Measurements from ENCODE around the gene OTOGL.

Gene OTOGL

GRCh38 chr12:80193865-80194264, 94.5 kb downstream of the OTOGL start:
- Histone ChIP-seq H3K27ac (ENCODE audit: poor library complexity, severe bottlenecking) (no peak overlapping the region), H3K9me3 (ENCODE audit: severe bottlenecking) (no peaks in the 10 kb centered on the region), H3K4me3 (ENCODE audit: severe bottlenecking) (no peak overlapping the region), H3K27me3 (ENCODE audit: insufficient read depth, poor library complexity, severe bottlenecking) (no peaks in the 10 kb centered on the region), H3K36me3 (ENCODE audit: low read depth) (no peaks in the 10 kb centered on the region), H3K4me1 (ENCODE audit: insufficient read depth, poor library complexity, severe bottlenecking) (peaks cover 3% of the 10 kb centered on the region)
- ATAC-seq (ENCODE audit: low read depth) (no peak), DNase-seq (ENCODE audit: low spot score) (no peak)
- no peak for TF ChIP-seq CTCF (IDR thresholded peaks at IDR 0.05; ENCODE audit: poor library complexity, severe bottlenecking)

- Histone ChIP-seq H3K27ac (ENCODE audit: poor library complexity, severe bottlenecking) (no peak overlapping the region), H3K4me3 (ENCODE audit: severe bottlenecking) (no peak overlapping the region), H3K27me3 (ENCODE audit: insufficient read depth, poor library complexity, severe bottlenecking) (no peaks in the 10 kb centered on the region), H3K9me3 (ENCODE audit: severe bottlenecking) (no peaks in the 10 kb centered on the region), H3K36me3 (ENCODE audit: low read depth) (no peaks in the 10 kb centered on the region), H3K4me1 (ENCODE audit: insufficient read depth, poor library complexity, severe bottlenecking) (peaks cover 3% of the 10 kb centered on the region)
- peak; percentile 76 for ATAC-seq (ENCODE audit: low read depth)
- DNase-seq (ENCODE audit: low spot score): no peak
- peak; percentile 83 for TF ChIP-seq CTCF (IDR thresholded peaks at IDR 0.05; ENCODE audit: poor library complexity, severe bottlenecking)
Measured at GRCh38 chr12:80195074-80195726, 95.9 kb downstream of the OTOGL start.

GRCh38 chr12:80195737-80196136, 96.4 kb downstream of the OTOGL start:
- Histone ChIP-seq H3K27me3 (ENCODE audit: insufficient read depth, poor library complexity, severe bottlenecking) (no peaks in the 10 kb centered on the region), H3K36me3 (ENCODE audit: low read depth) (no peaks in the 10 kb centered on the region), H3K4me3 (ENCODE audit: severe bottlenecking) (no peak overlapping the region), H3K4me1 (ENCODE audit: insufficient read depth, poor library complexity, severe bottlenecking) (peaks cover 3% of the 10 kb centered on the region), H3K9me3 (ENCODE audit: severe bottlenecking) (no peaks in the 10 kb centered on the region), H3K27ac (ENCODE audit: poor library complexity, severe bottlenecking) (no peak overlapping the region)
- TF ChIP-seq CTCF (IDR thresholded peaks at IDR 0.05; ENCODE audit: poor library complexity, severe bottlenecking): no peak
- DNase-seq (ENCODE audit: low spot score): no peak
- ATAC-seq (ENCODE audit: low read depth): no peak

GRCh38 chr12:80196419-80196818, 97.1 kb downstream of the OTOGL start:
- Histone ChIP-seq H3K36me3 (ENCODE audit: low read depth) (no peaks in the 10 kb centered on the region), H3K27ac (ENCODE audit: poor library complexity, severe bottlenecking) (no peak overlapping the region), H3K4me3 (ENCODE audit: severe bottlenecking) (no peak overlapping the region), H3K27me3 (ENCODE audit: insufficient read depth, poor library complexity, severe bottlenecking) (no peaks in the 10 kb centered on the region), H3K4me1 (ENCODE audit: insufficient read depth, poor library complexity, severe bottlenecking) (peaks cover 3% of the 10 kb centered on the region), H3K9me3 (ENCODE audit: severe bottlenecking) (no peaks in the 10 kb centered on the region)
- ATAC-seq (ENCODE audit: low read depth) (no peak), DNase-seq (ENCODE audit: low spot score) (no peak)
- no peak for TF ChIP-seq CTCF (IDR thresholded peaks at IDR 0.05; ENCODE audit: poor library complexity, severe bottlenecking)

- H3K27me3 ChIP-seq (ENCODE audit: insufficient read depth, poor library complexity, severe bottlenecking): no peaks in the 10 kb centered on the region
- no peak overlapping the region for H3K27ac ChIP-seq (ENCODE audit: poor library complexity, severe bottlenecking)
- no peaks in the 10 kb centered on the region for H3K9me3 ChIP-seq (ENCODE audit: severe bottlenecking)
- H3K4me3 ChIP-seq (ENCODE audit: severe bottlenecking): no peak overlapping the region
- peaks cover 3% of the 10 kb centered on the region for H3K4me1 ChIP-seq (ENCODE audit: insufficient read depth, poor library complexity, severe bottlenecking)
- no peak for TF ChIP-seq CTCF (IDR thresholded peaks at IDR 0.05; ENCODE audit: poor library complexity, severe bottlenecking)
- H3K36me3 ChIP-seq (ENCODE audit: low read depth): no peaks in the 10 kb centered on the region
- no peak for ATAC-seq (ENCODE audit: low read depth)
- no peak for DNase-seq (ENCODE audit: low spot score)
Measured at GRCh38 chr12:80198782-80199337, 99.5 kb downstream of the OTOGL start.

All from RWPE2 (cell line).